H1 (cell line): ENCODE results near the gene TRIM65. TPM values are rescaled to one million over a fixed set of nuclear protein-coding genes. Genes with fewer than 3 reads are reported as not detected.

Experiments
- CTCF ChIA-PET: fragments of 300-600 bp; sonication (Branson Sonifier 250); formaldehyde crosslinking; loops from one replicate; lab custom pipeline; 2021; ENCODE audit not compliant: partially characterized antibody; lab: Charles Lee
- POLR2A ChIA-PET: fragments of 300-600 bp; sonication (Branson Sonifier 250); formaldehyde crosslinking; loops from one replicate; lab custom pipeline; 2021; ENCODE audit warnings: inconsistent platforms; ENCODE audit not compliant: partially characterized antibody; lab: Charles Lee
- DNase-seq, 2 experiments: peaks; one replicate each; pipeline versions ENCODE4 v3.0.0 to v3.0.0-alpha.2; 2010 to 2022; ENCODE audit warnings: low spot score in 2 of 2, low read depth in 1 of 2, mixed read lengths in 1 of 2
- FAIRE-seq: peaks from 2 replicates; lab custom pipeline; 2011; peaks lifted over from hg19 to GRCh38; lab: Jason Lieb, UNC
- H2AFZ ChIP-seq: 2 replicates; pipeline ENCODE4 v1.8.1; 2012; ENCODE audit warnings: low read length, inconsistent platforms
- H2AK5ac ChIP-seq: 2 replicates; pipeline ENCODE4 v1.6.1; 2013; ENCODE audit warnings: low read depth, low read length
- H2BK120ac ChIP-seq: replicated peaks from 2 replicates; pipeline ENCODE3; 2013; ENCODE audit warnings: low read depth, low read length, inconsistent platforms
- H2BK12ac ChIP-seq: 2 replicates; pipeline ENCODE4 v1.6.1; 2013; ENCODE audit warnings: low read depth, low read length
- H2BK15ac ChIP-seq: 2 replicates; pipeline ENCODE4 v1.6.1; 2013; ENCODE audit warnings: low read length
- H2BK20ac ChIP-seq: 2 replicates; pipeline ENCODE4 v1.6.1; 2013; ENCODE audit warnings: low read length
- H2BK5ac ChIP-seq: 2 replicates; pipeline ENCODE4 v1.6.1; 2013; ENCODE audit warnings: low read depth, low read length
- H3K14ac ChIP-seq: 2 replicates; pipeline ENCODE4 v1.6.1; 2013; ENCODE audit warnings: inconsistent platforms; ENCODE audit not compliant: insufficient read length
- H3K18ac ChIP-seq: 2 replicates; pipeline ENCODE4 v1.6.1; 2013; ENCODE audit warnings: low read length; ENCODE audit errors: extremely low read depth
- H3K23ac ChIP-seq: 2 replicates; pipeline ENCODE4 v1.6.1; 2013; ENCODE audit warnings: inconsistent platforms; ENCODE audit not compliant: insufficient read length
- H3K23me2 ChIP-seq: 2 replicates; pipeline ENCODE4 v1.6.1; 2013; ENCODE audit warnings: low read depth, low read length
- H3K27ac ChIP-seq: 2 replicates; pipeline ENCODE4 v1.6.1; 2011; ENCODE audit warnings: low read depth, low read length, inconsistent platforms
- H3K27me3 ChIP-seq, 4 experiments: replicated peaks in 1 of 4; 1 replicate in 1 of 4; 2 replicates in 3 of 4; pipeline versions ENCODE4 v1.6.1 to v1.8.1; 2011 to 2013; ENCODE audit warnings: low read length in 3 of 4, mild to moderate bottlenecking in 3 of 4, inconsistent platforms in 2 of 4, mixed read lengths in 2 of 4, moderate library complexity in 1 of 4; ENCODE audit not compliant: control insufficient read depth in 3 of 4, insufficient read depth in 3 of 4; ENCODE audit errors: extremely low read depth in 1 of 4
- H3K36me3 ChIP-seq, 4 experiments: 2 replicates each; pipeline versions ENCODE4 v1.6.1 to v1.8.1; 2011 to 2013; ENCODE audit warnings: mild to moderate bottlenecking in 4 of 4, low read length in 3 of 4, moderate library complexity in 2 of 4, control low read depth in 1 of 4, inconsistent platforms in 1 of 4; ENCODE audit not compliant: insufficient read depth in 4 of 4, control insufficient read depth in 2 of 4
- H3K4ac ChIP-seq: replicated peaks from 2 replicates; pipeline ENCODE3; 2013; ENCODE audit warnings: low read length, low read depth, mixed read lengths, inconsistent platforms; ENCODE audit not compliant: insufficient read length
- H3K4me1 ChIP-seq, 4 experiments: replicated peaks in 1 of 4; 1 replicate in 1 of 4; 2 replicates in 3 of 4; pipeline versions ENCODE4 v1.6.1 to v1.8.1; 2011 to 2013; ENCODE audit warnings: low read length in 3 of 4, inconsistent platforms in 2 of 4, mixed read lengths in 1 of 4; ENCODE audit not compliant: insufficient read depth in 4 of 4, control insufficient read depth in 3 of 4
- H3K4me2 ChIP-seq, 2 experiments: 2 replicates each; pipeline versions ENCODE4 v1.6.1 to v1.8.1; 2011 to 2013; ENCODE audit warnings: low read depth in 2 of 2, low read length in 2 of 2, control low read depth in 1 of 2, inconsistent platforms in 1 of 2, mild to moderate bottlenecking in 1 of 2; ENCODE audit not compliant: insufficient read depth in 1 of 2
- H3K4me3 ChIP-seq, 4 experiments: fragments of 200-600, 300-600 bp in 1 of 4; sonication (generic), shearing (Covaris generic), sonication (Bioruptor Twin) in 1 of 4; 2 replicates each; pipeline versions ENCODE4 v1.5.1 to v1.8.1; 2011 to 2016; ENCODE audit warnings: low read length in 4 of 4, low read depth in 3 of 4, control low read depth in 2 of 4, inconsistent platforms in 2 of 4, mild to moderate bottlenecking in 2 of 4, mixed read lengths in 1 of 4, moderate library complexity in 1 of 4; ENCODE audit not compliant: insufficient read depth in 2 of 4; ENCODE audit errors: extremely low read depth in 1 of 4
- H3K56ac ChIP-seq: replicated peaks from 2 replicates; pipeline ENCODE3; 2013; ENCODE audit warnings: low read depth, mild to moderate bottlenecking, mixed read lengths, low read length, inconsistent platforms; ENCODE audit not compliant: insufficient read length
- H3K79me1 ChIP-seq: 2 replicates; pipeline ENCODE4 v1.6.1; 2013; ENCODE audit warnings: low read depth, low read length, control low read depth
- H3K79me2 ChIP-seq, 2 experiments: 2 replicates each; pipeline versions ENCODE4 v1.6.1 to v1.8.1; 2012 to 2013; ENCODE audit warnings: low read length in 2 of 2, mild to moderate bottlenecking in 2 of 2, inconsistent platforms in 1 of 2; ENCODE audit not compliant: insufficient read depth in 2 of 2, control insufficient read depth in 1 of 2
- H3K9ac ChIP-seq, 4 experiments: replicated peaks in 1 of 4; 1 replicate in 1 of 4; 2 replicates in 3 of 4; pipeline versions ENCODE4 v1.6.1 to v1.8.1; 2011 to 2013; ENCODE audit warnings: low read depth in 3 of 4, low read length in 3 of 4, control low read depth in 2 of 4, mild to moderate bottlenecking in 2 of 4, moderate library complexity in 2 of 4, inconsistent platforms in 1 of 4; ENCODE audit errors: extremely low read depth in 1 of 4
- H3K9me3 ChIP-seq, 2 experiments: 2 replicates each; pipeline versions ENCODE4 v1.6.1 to v1.8.1; 2012 to 2013; ENCODE audit warnings: mild to moderate bottlenecking in 2 of 2, moderate library complexity in 2 of 2, control low read depth in 1 of 2, inconsistent platforms in 1 of 2, low read depth in 1 of 2, low read length in 1 of 2, mixed read lengths in 1 of 2; ENCODE audit not compliant: insufficient read depth in 2 of 2
- H4K20me1 ChIP-seq, 2 experiments: replicated peaks in 1 of 2; 2 replicates each; pipeline versions ENCODE3 to v1.8.1; 2011 to 2013; ENCODE audit warnings: inconsistent platforms in 2 of 2, low read length in 2 of 2, mild to moderate bottlenecking in 1 of 2; ENCODE audit not compliant: insufficient read depth in 2 of 2, control insufficient read depth in 1 of 2
- H4K5ac ChIP-seq: 2 replicates; pipeline ENCODE4 v1.6.1; 2013; ENCODE audit warnings: low read length, low read depth, mixed read lengths, inconsistent platforms; ENCODE audit not compliant: insufficient read length
- H4K8ac ChIP-seq: 2 replicates; pipeline ENCODE4 v1.8.0; 2013; ENCODE audit warnings: mild to moderate bottlenecking, moderate library complexity, low read length, inconsistent platforms; ENCODE audit not compliant: insufficient read depth; ENCODE audit errors: extremely low read depth
- H4K91ac ChIP-seq: replicated peaks from 2 replicates; pipeline ENCODE3; 2013; ENCODE audit warnings: low read length, mixed read lengths, inconsistent platforms; ENCODE audit not compliant: insufficient read length
- ASH2L ChIP-seq: fragments of 200-600, 300-600 bp; sonication (generic); IDR thresholded peaks from one replicate; pipeline ENCODE4 v1.7.1; 2017; ENCODE audit warnings: low read length
- ATF2 ChIP-seq: IDR thresholded peaks from 2 replicates; pipeline ENCODE4 v1.6.1; 2012; ENCODE audit warnings: low read length, inconsistent platforms
- ATF3 ChIP-seq: IDR thresholded peaks from 2 replicates; pipeline ENCODE4 v1.6.1; 2011; ENCODE audit warnings: low read depth, mild to moderate bottlenecking, low read length; ENCODE audit not compliant: insufficient read depth
- BACH1 ChIP-seq: IDR thresholded peaks from 2 replicates; pipeline ENCODE4 v1.6.1; 2012; ENCODE audit warnings: low read length, improper control_type of control experiment
- CTBP2 ChIP-seq: IDR thresholded peaks from 2 replicates; pipeline ENCODE4 v1.7.0; 2011; ENCODE audit warnings: borderline replicate concordance, mild to moderate bottlenecking, moderate library complexity, mixed read lengths, low read length; ENCODE audit not compliant: insufficient read depth, insufficient read length
- EZH2 ChIP-seq: fragments of 200-600 bp; sonication (generic); IDR thresholded peaks from 2 replicates; pipeline ENCODE4 v1.7.1; 2012; ENCODE audit warnings: low read depth, mild to moderate bottlenecking, moderate library complexity, low read length, inconsistent platforms; ENCODE audit not compliant: severe bottlenecking
- GABPA ChIP-seq: IDR thresholded peaks from 2 replicates; pipeline ENCODE4 v1.6.1; 2011; ENCODE audit warnings: mild to moderate bottlenecking, low read length, moderate library complexity, borderline replicate concordance; ENCODE audit not compliant: insufficient read depth
- GTF2F1 ChIP-seq: IDR thresholded peaks from 2 replicates; pipeline ENCODE4 v1.6.1; 2012; ENCODE audit warnings: low read depth, low read length, improper control_type of control experiment, borderline replicate concordance
- HDAC6 ChIP-seq: IDR thresholded peaks from one replicate; pipeline ENCODE4 v1.7.1; 2012; ENCODE audit warnings: low read depth, mild to moderate bottlenecking, inconsistent platforms, low read length, moderate library complexity
- KDM5A ChIP-seq: fragments of 200-600 bp; IDR thresholded peaks from 2 replicates; pipeline ENCODE4 v1.7.1; 2012; ENCODE audit warnings: mild to moderate bottlenecking, low read length, inconsistent platforms, mixed read lengths
- WGBS, 2 experiments: shearing (Covaris generic) in 1 of 2; methylation state at CpG; one replicate each; pipeline versions ENCODE4 v1.1.6 to v1.1.7; 2013 to 2015; ENCODE audit warnings: low lambda C conversion rate in 2 of 2, mixed read lengths in 2 of 2, inconsistent platforms in 1 of 2, low coverage in 1 of 2, missing lambda C conversion rate in 1 of 2; ENCODE audit not compliant: insufficient replicate concordance in 2 of 2, insufficient coverage in 1 of 2, insufficient read length in 1 of 2; ENCODE audit errors: extremely low coverage in 1 of 2, missing lambda C conversion rate in 1 of 2; 5-methylcytosine and 5-hydroxymethylcytosine counted together
- polyA plus RNA-seq, 7 experiments: library from polyadenylated mRNA; depleted of rRNA in 3 of 7; stranded (reverse) in 5 of 7; unstranded in 2 of 7; fragments of >200 nt in 5 of 7; fragments of 200-250 nt in 2 of 7; gene quantifications; 1 replicate in 5 of 7; 2 replicates in 1 of 7; 4 replicates in 1 of 7; pipeline versions ENCODE4 v1.2.1 to v1.2.3, GENCODE V29; 2011 to 2013; ENCODE audit warnings: missing spikeins in 2 of 7, mixed read lengths in 2 of 7
- total RNA-seq: library from RNA; stranded (reverse); fragmentation: NEBNext Ultra II Directional; extraction: Animal tissue kit (Norgen Biotek cat#: 25700); gene quantifications from 2 replicates; pipeline ENCODE4 v1.2.1, GENCODE V29; 2021

The TRIM65 gene
- total and polyA plus RNA-seq, 2 of the 8 experiments (the other 6 are each of a cell fraction or from before 2014, with no cell fraction given): 21.2 to 48.6 TPM

- WGBS, 2 experiments: 89% methylated on average over 6 of the region's 6 CpGs; no CpG with 5 or more reads in 1 of the 2 experiments
- Histone ChIP-seq H3K27me3 (no peaks in the 10 kb centered on the region), H2AK5ac (no peak overlapping the region), H4K8ac (no peak overlapping the region), H4K5ac (no peak overlapping the region), H2BK5ac (no peak overlapping the region), H3K4me2 (no peak overlapping the region), H2AFZ (no peak overlapping the region), H2BK20ac (no peak overlapping the region), H3K4ac (no peak overlapping the region), H3K14ac (no peak overlapping the region), H3K9me3 (no peaks in the 10 kb centered on the region), H3K56ac (no peak overlapping the region), H2BK120ac (no peak overlapping the region), H3K79me2 (peaks cover 0 to 10% of the 10 kb centered on the region in 2 experiments; a peak in 2 of 4 replicates), H3K23ac (no peak overlapping the region), H3K18ac (no peak overlapping the region), H3K4me3 (no peak overlapping the region), H3K4me1 (no peaks in the 10 kb centered on the region; a peak in 2 of 7 replicates), H3K27ac (no peak overlapping the region), H3K79me1 (no peaks in the 10 kb centered on the region; the same call in 1 of the 2 replicates), H3K23me2 (peaks cover 3% of the 10 kb centered on the region; the same call in 1 of the 2 replicates), H4K91ac (no peak overlapping the region), H2BK15ac (no peak overlapping the region), H2BK12ac (no peak overlapping the region), H3K9ac (no peak overlapping the region; a peak in 1 of 7 replicates), H4K20me1 (peaks cover 0 to 2% of the 10 kb centered on the region in 2 experiments), H3K36me3 (no peaks in the 10 kb centered on the region)
- FAIRE-seq (no peak), DNase-seq (no peak)
- ChIA-PET CTCF (interaction anchor here (0.6 to 51.3 kb wide), 6 partner anchors 14 to 699 kb away, joined by 3 to 885 read pairs (median 6); partner anchors contain the start of gene CDK3), POLR2A (interaction anchor here (1.0 kb wide), 1 partner anchor 16 kb away, joined by 3 read pairs; no protein-coding TSS in a partner anchor)
- TF ChIP-seq CTBP2 (no peak), EZH2 (no peak), ATF2 (no peak), HDAC6 (no peak), KDM5A (no peak), ATF3 (no peak), GABPA (no peak), GTF2F1 (no peak), BACH1 (no peak), ASH2L (no peak)
Observed at GRCh38 chr17:75908201-75908600, 11.4 kb upstream of the TRIM65 start.
